ENCODE measurements around the gene KCTD16.

KCTD16 gene

GRCh38 chr5:144275329-144275728 lies 104.7 kb downstream of the KCTD16 start:
- TF ChIP-seq CTCF (conservative IDR thresholded peaks at IDR 0.05; ENCODE audit: low read length) = no peak
- TF ChIP-seq EZH2phosphoT487 (IDR thresholded peaks at IDR 0.05; ENCODE audit: borderline replicate concordance) = no peak
- Histone ChIP-seq H3K4me2 (ENCODE audit: low read depth, low read length, poor library complexity, severe bottlenecking) (no peak overlapping the region), H3K4me1 (ENCODE audit: insufficient read depth, low read length, poor library complexity, severe bottlenecking) (no peaks in the 10 kb centered on the region)

GRCh38 chr5:144276034-144276822 lies 105.6 kb downstream of the KCTD16 start:
- H3K4me2 ChIP-seq (ENCODE audit: low read depth, low read length, poor library complexity, severe bottlenecking) = no peak overlapping the region
- no peak overlapping the region for H3K4me3 ChIP-seq (ENCODE audit: low read length, poor library complexity, severe bottlenecking)
- H3K4me1 ChIP-seq (ENCODE audit: insufficient read depth, low read length, poor library complexity, severe bottlenecking) = no peaks in the 10 kb centered on the region
- H3K9me2 ChIP-seq (replicated peaks; ENCODE audit: low read depth, low read length) = no peaks in the 10 kb centered on the region
- no peaks in the 10 kb centered on the region for H3K27me3 ChIP-seq (ENCODE audit: insufficient read depth, low read length, poor library complexity, severe bottlenecking)
- no peaks in the 10 kb centered on the region for H3F3A ChIP-seq (ENCODE audit: low read depth)
- TF ChIP-seq CTCF (conservative IDR thresholded peaks at IDR 0.05; ENCODE audit: low read length) (no peak), EZH2phosphoT487 (IDR thresholded peaks at IDR 0.05; ENCODE audit: borderline replicate concordance) (no peak)
- no peak overlapping the region for H3K9ac ChIP-seq (ENCODE audit: low read depth, low read length, poor library complexity, severe bottlenecking)
- H3K9me3 ChIP-seq (ENCODE audit: insufficient read depth, low read depth, low read length) = no peaks in the 10 kb centered on the region
- H2AFZ ChIP-seq (ENCODE audit: low read length) = no peak overlapping the region
- H3K79me2 ChIP-seq (ENCODE audit: insufficient read depth, low read length) = no peaks in the 10 kb centered on the region
- no peaks in the 10 kb centered on the region for H4K20me1 ChIP-seq (ENCODE audit: insufficient read depth, low read length, poor library complexity, severe bottlenecking)
- no peaks in the 10 kb centered on the region for H3K36me3 ChIP-seq (ENCODE audit: insufficient read depth, low read length)

More at GRCh38 chr5:144275329-144275728, 104.7 kb downstream of the KCTD16 start:
- no peak overlapping the region for H2AFZ ChIP-seq (ENCODE audit: low read length)
- H3K9me3 ChIP-seq (ENCODE audit: insufficient read depth, low read depth, low read length) = no peaks in the 10 kb centered on the region
- H3K36me3 ChIP-seq (ENCODE audit: insufficient read depth, low read length) = no peaks in the 10 kb centered on the region
- H3K4me3 ChIP-seq (ENCODE audit: low read length, poor library complexity, severe bottlenecking) = no peak overlapping the region
- no peaks in the 10 kb centered on the region for H3F3A ChIP-seq (ENCODE audit: low read depth)
- H3K9ac ChIP-seq (ENCODE audit: low read depth, low read length, poor library complexity, severe bottlenecking) = no peak overlapping the region
- H3K79me2 ChIP-seq (ENCODE audit: insufficient read depth, low read length) = no peaks in the 10 kb centered on the region
- H3K27me3 ChIP-seq (ENCODE audit: insufficient read depth, low read length, poor library complexity, severe bottlenecking) = no peaks in the 10 kb centered on the region
- H3K9me2 ChIP-seq (replicated peaks; ENCODE audit: low read depth, low read length) = no peaks in the 10 kb centered on the region
- H4K20me1 ChIP-seq (ENCODE audit: insufficient read depth, low read length, poor library complexity, severe bottlenecking) = no peaks in the 10 kb centered on the region

GRCh38 chr5:144281784-144282183 lies 111.1 kb downstream of the KCTD16 start:
- Histone ChIP-seq H2AFZ (ENCODE audit: low read length) (no peak overlapping the region), H3K4me1 (ENCODE audit: insufficient read depth, low read length, poor library complexity, severe bottlenecking) (no peaks in the 10 kb centered on the region), H3F3A (ENCODE audit: low read depth) (no peaks in the 10 kb centered on the region), H3K36me3 (ENCODE audit: insufficient read depth, low read length) (no peaks in the 10 kb centered on the region), H3K4me2 (ENCODE audit: low read depth, low read length, poor library complexity, severe bottlenecking) (no peak overlapping the region), H3K79me2 (ENCODE audit: insufficient read depth, low read length) (no peaks in the 10 kb centered on the region), H3K27me3 (ENCODE audit: insufficient read depth, low read length, poor library complexity, severe bottlenecking) (no peaks in the 10 kb centered on the region), H3K4me3 (ENCODE audit: low read length, poor library complexity, severe bottlenecking) (no peak overlapping the region), H3K9me2 (replicated peaks; ENCODE audit: low read depth, low read length) (no peaks in the 10 kb centered on the region), H3K9ac (ENCODE audit: low read depth, low read length, poor library complexity, severe bottlenecking) (no peak overlapping the region), H3K9me3 (ENCODE audit: insufficient read depth, low read depth, low read length) (no peaks in the 10 kb centered on the region), H4K20me1 (ENCODE audit: insufficient read depth, low read length, poor library complexity, severe bottlenecking) (no peaks in the 10 kb centered on the region)
- TF ChIP-seq EZH2phosphoT487 (IDR thresholded peaks at IDR 0.05; ENCODE audit: borderline replicate concordance) (no peak), CTCF (conservative IDR thresholded peaks at IDR 0.05; ENCODE audit: low read length) (no peak)

Data from Loucy (cell line).